ENCODE measurements around the gene USP48. TPM values are rescaled to one million over a fixed set of nuclear protein-coding genes. Genes with fewer than 3 reads are reported as not detected.

Gene USP48
- total and polyA plus RNA-seq, 2 of the 8 experiments (the other 6 are each of a cell fraction or from before 2014, with no cell fraction given), result 12.8 to 83.5 TPM

DNA sequence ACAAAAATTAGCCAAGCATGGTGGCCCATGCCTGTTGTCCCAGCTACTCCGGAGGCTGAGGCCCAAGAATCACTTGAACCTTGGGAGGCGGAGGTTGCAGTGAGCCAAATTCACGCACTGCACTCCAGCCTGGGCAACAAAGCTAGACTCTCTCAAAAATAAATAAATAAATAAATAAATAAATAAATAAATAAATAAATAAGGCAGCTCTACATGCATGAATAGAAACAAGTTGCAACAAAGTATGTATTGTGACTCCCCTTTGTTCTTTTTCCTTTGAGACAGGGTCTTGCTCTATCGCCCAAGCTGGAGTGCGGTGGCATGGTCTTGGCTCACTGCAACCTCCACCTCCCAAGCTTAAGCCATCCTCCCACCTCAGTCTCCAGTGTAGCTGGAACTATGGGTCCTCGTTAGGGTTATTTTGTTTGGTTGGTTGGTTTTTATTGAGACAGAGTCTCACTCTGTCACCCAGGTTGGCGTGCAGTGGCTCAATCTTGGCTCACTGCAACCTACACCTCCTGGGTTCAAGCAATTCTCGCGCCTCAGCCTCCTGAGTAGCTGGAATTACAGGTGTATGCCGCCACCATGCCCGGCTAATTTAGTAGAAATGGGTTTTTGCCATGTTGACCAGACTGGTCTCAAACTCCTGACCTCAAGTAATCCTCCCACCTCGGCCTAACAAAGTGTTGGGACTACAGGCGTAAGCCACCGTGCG is 8.0 kb downstream of the USP48 start (continued):
- TF ChIP-seq EGR1 (IDR thresholded peaks at IDR 0.05; ENCODE audit: borderline replicate concordance, low read depth, low read length) (no peak), CREB1 (IDR thresholded peaks at IDR 0.05) (no peak), POLR2A (IDR thresholded peaks at IDR 0.05; ENCODE audit: control extremely low read depth in 1 of 2, low read depth in 2 of 2, low read length in 2 of 2) (no peak), TAF7 (optimal IDR thresholded peaks at IDR 0.05; ENCODE audit: borderline replicate concordance, low read depth, low read length) (no peak), CTBP2 (IDR thresholded peaks at IDR 0.05; ENCODE audit: borderline replicate concordance, insufficient read depth, insufficient read length, low read length) (no peak), KDM5A (IDR thresholded peaks at IDR 0.05; ENCODE audit: low read length) (no peak), TEAD4 (IDR thresholded peaks at IDR 0.05; ENCODE audit: low read depth, low read length) (no peak), BRCA1 (IDR thresholded peaks at IDR 0.05; ENCODE audit: low read depth, low read length) (no peak), ASH2L (IDR thresholded peaks at IDR 0.05; ENCODE audit: low read length) (no peak)
